Transverse colon (tissue), 4 donors: ENCODE data around the gene GDF11.

Experiments used
- CTCF ChIP-seq, 5 experiments: fragments of 200-600 bp in 3 of 5; fragments of 450-650 bp in 2 of 5; sonication (generic) in 3 of 5; IDR thresholded peaks; 1 replicate in 2 of 5; 2 replicates in 3 of 5; pipeline ENCODE4 v1.5.1; 2016 to 2017; ENCODE audit warnings: antibody characterized with exemption in 5 of 5, inconsistent platforms in 3 of 5, mild to moderate bottlenecking in 2 of 5, moderate library complexity in 1 of 5
- POLR2AphosphoS5 ChIP-seq, 3 donors: sonication (generic); formaldehyde crosslinking; IDR thresholded peaks; one replicate each; pipeline ENCODE4 v1.6.1; 2016; ENCODE audit warnings: antibody characterized with exemption in 3 of 3

- TF ChIP-seq CTCF (IDR thresholded peaks at IDR 0.05) (peak; percentile 40 to 57 (median 49)), POLR2AphosphoS5 (IDR thresholded peaks at IDR 0.05) (no peak)
Measured at GRCh38 chr12:55705782-55706402, 37.0 kb upstream of the GDF11 start.
